OCI-LY7 (cell line): ENCODE data around the gene ABCC5. TPM values are rescaled to one million over a fixed set of nuclear protein-coding genes. Genes with fewer than 3 reads are reported as not detected.

Experiments
- BruUV-seq: library from RNA; stranded (reverse); fragments of 400-500 nt; replicated peaks from 2 replicates; lab custom pipeline; 2021; lab: Mats Ljungman, UMichigan
- CTCF ChIA-PET: fragments of 300-600 bp; sonication (Branson Sonifier 250); formaldehyde crosslinking; loops from one replicate; lab custom pipeline; 2022; ENCODE audit warnings: antibody characterized with exemption; ENCODE audit not compliant: unreplicated experiment; lab: Charles Lee
- POLR2A ChIA-PET: fragments of 300-600 bp; sonication (Branson Sonifier 250); formaldehyde crosslinking; loops from one replicate; lab custom pipeline; 2022; ENCODE audit warnings: antibody characterized with exemption; lab: Charles Lee
- DNase-seq: peaks from one replicate; pipeline ENCODE4 v3.0.0-alpha.2; 2015; ENCODE audit warnings: low spot score
- H2AFZ ChIP-seq: fragments of 200-600 bp; sonication (generic), shearing (Covaris generic); 2 replicates; pipeline ENCODE4 v1.6.1; 2014; ENCODE audit warnings: mild to moderate bottlenecking, antibody characterized with exemption, low read length, moderate library complexity
- H3K27ac ChIP-seq: fragments of 200-600 bp; sonication (generic); 2 replicates; pipeline ENCODE4 v1.5.1; 2014; ENCODE audit warnings: mixed run types, low read depth, mild to moderate bottlenecking, moderate library complexity, low read length, inconsistent platforms; ENCODE audit not compliant: poor library complexity, severe bottlenecking
- H3K36me3 ChIP-seq: fragments of 200-600 bp; sonication (generic); 2 replicates; pipeline ENCODE4 v1.6.1; 2014; ENCODE audit warnings: mild to moderate bottlenecking, antibody characterized with exemption, low read length, moderate library complexity, mixed read lengths; ENCODE audit not compliant: insufficient read depth
- H3K4me1 ChIP-seq: fragments of 200-600 bp; sonication (generic); 2 replicates; pipeline ENCODE4 v1.5.1; 2014; ENCODE audit warnings: mild to moderate bottlenecking, low read length; ENCODE audit not compliant: insufficient read depth, poor library complexity, severe bottlenecking
- H3K4me2 ChIP-seq: fragments of 200-600 bp; sonication (generic); 2 replicates; pipeline ENCODE4 v1.6.1; 2014; ENCODE audit warnings: mild to moderate bottlenecking, low read length
- H3K4me3 ChIP-seq: fragments of 200-600 bp; sonication (generic); 2 replicates; pipeline ENCODE4 v1.5.1; 2014; ENCODE audit warnings: mild to moderate bottlenecking, low read depth, low read length; ENCODE audit not compliant: poor library complexity, severe bottlenecking
- H3K79me2 ChIP-seq: fragments of 200-600 bp; sonication (generic); 2 replicates; pipeline ENCODE4 v1.6.1; 2016; ENCODE audit warnings: low read depth, mild to moderate bottlenecking, low read length, moderate library complexity, mixed read lengths; ENCODE audit not compliant: insufficient read depth
- H3K9me2 ChIP-seq: fragments of 200-600 bp; sonication (generic); 2 replicates; pipeline ENCODE4 v1.6.1; 2016; ENCODE audit warnings: mild to moderate bottlenecking, low read length, mixed read lengths; ENCODE audit not compliant: insufficient read depth
- H3K9me3 ChIP-seq: fragments of 200-600 bp; sonication (generic); 2 replicates; pipeline ENCODE4 v1.6.1; 2014; ENCODE audit warnings: mild to moderate bottlenecking, mixed run types, low read length, mixed read lengths
- H4K20me1 ChIP-seq: fragments of 200-600 bp; sonication (generic); 2 replicates; pipeline ENCODE4 v1.6.1; 2014; ENCODE audit warnings: mild to moderate bottlenecking, antibody characterized with exemption, low read length, moderate library complexity, mixed read lengths; ENCODE audit not compliant: insufficient read depth
- CTCF ChIP-seq: fragments of 200-600 bp; sonication (generic); conservative IDR thresholded peaks from 2 replicates; pipeline ENCODE4 v1.5.1; 2014; ENCODE audit warnings: mild to moderate bottlenecking, antibody characterized with exemption, low read length, moderate library complexity, mixed read lengths
- EZH2phosphoT487 ChIP-seq: fragments of 200-600 bp; sonication (generic); IDR thresholded peaks from 2 replicates; pipeline ENCODE4 v1.6.1; 2018; ENCODE audit warnings: low read depth, borderline replicate concordance, mild to moderate bottlenecking, mixed run types, antibody characterized with exemption, low read length, moderate library complexity, mixed read lengths
- intact Hi-C: fragments of 100-400 bp; cut with micrococcal nuclease; formaldehyde crosslinking; loops from one replicate; pipeline ENCODE4 v1.10.0; 2022; ENCODE audit not compliant: unreplicated experiment
- total RNA-seq, 2 experiments: library from RNA; depleted of rRNA in 1 of 2; stranded (reverse); fragments of >200 nt in 1 of 2; shearing (Covaris generic) in 1 of 2; gene quantifications; 2 replicates each; pipeline ENCODE4 v1.2.3, GENCODE V29; 2014 to 2022

The ABCC5 gene
- total RNA-seq, 2 experiments from 2014 or later = 18.1 to 24.8 TPM

GRCh38 chr3:183909030-183909600 is 108.6 kb downstream of the ABCC5 start:
- no peaks in the 10 kb centered on the region for H3K4me1 ChIP-seq
- intact Hi-C loops = no loop called here
- H3K9me3 ChIP-seq = no peaks in the 10 kb centered on the region
- ChIA-PET POLR2A (interaction anchor here (0.7 kb wide), 1 partner anchor 138 kb away, joined by 4 read pairs; no protein-coding TSS in a partner anchor), CTCF (no interaction called here)
- H3K4me2 ChIP-seq = no peak overlapping the region
- no peak overlapping the region for H3K27ac ChIP-seq
- no peaks in the 10 kb centered on the region for H3K79me2 ChIP-seq
- no peaks in the 10 kb centered on the region for H3K9me2 ChIP-seq
- TF ChIP-seq CTCF (no peak), EZH2phosphoT487 (no peak)
- no TSS peak for BruUV-seq
- no peak overlapping the region for H2AFZ ChIP-seq
- no peaks in the 10 kb centered on the region for H3K36me3 ChIP-seq
- no peaks in the 10 kb centered on the region for H4K20me1 ChIP-seq
- DNase-seq = no peak
- H3K4me3 ChIP-seq = no peak overlapping the region

- Histone ChIP-seq H3K36me3 (no peaks in the 10 kb centered on the region), H3K4me3 (no peak overlapping the region), H3K4me1 (no peaks in the 10 kb centered on the region), H3K9me3 (no peaks in the 10 kb centered on the region), H3K9me2 (no peaks in the 10 kb centered on the region), H4K20me1 (no peaks in the 10 kb centered on the region), H3K27ac (no peak overlapping the region), H3K4me2 (no peak overlapping the region), H2AFZ (no peak overlapping the region), H3K79me2 (no peaks in the 10 kb centered on the region)
- intact Hi-C loops = no loop called here
- no TSS peak for BruUV-seq
- CTCF ChIA-PET = no interaction called here
- POLR2A ChIA-PET = no interaction called here
- DNase-seq = no peak
- TF ChIP-seq CTCF (no peak), EZH2phosphoT487 (no peak)
These were observed 109.8 kb downstream of the ABCC5 start for GRCh38 chr3:183907911-183908331.

GRCh38 chr3:183907176-183907575 is 110.5 kb downstream of the ABCC5 start:
- Histone ChIP-seq H3K4me2 (no peak overlapping the region), H4K20me1 (no peaks in the 10 kb centered on the region), H3K4me3 (no peak overlapping the region), H3K27ac (no peak overlapping the region), H3K36me3 (no peaks in the 10 kb centered on the region), H2AFZ (no peak overlapping the region), H3K79me2 (no peaks in the 10 kb centered on the region), H3K4me1 (no peaks in the 10 kb centered on the region), H3K9me2 (no peaks in the 10 kb centered on the region), H3K9me3 (no peaks in the 10 kb centered on the region)
- no peak for DNase-seq
- TF ChIP-seq EZH2phosphoT487 (no peak), CTCF (no peak)
- CTCF ChIA-PET = no interaction called here
- POLR2A ChIA-PET = no interaction called here
- intact Hi-C loops = no loop called here
- BruUV-seq = no TSS peak
